HG03066 (cell line): ENCODE results near the gene DPP3.
"Not testable (repeated sequence)": the region's sequence is repeated elsewhere in the genome, so short reads cannot be mapped to it uniquely, and the experiment has no call there.

Experiments
- ATAC-seq: cut with Tn5 transposase; IDR thresholded peaks from one replicate; pipeline ENCODE4 v1.9.1; 2021; ENCODE audit warnings: low read depth; ENCODE audit not compliant: unreplicated experiment

Gene DPP3

DNA sequence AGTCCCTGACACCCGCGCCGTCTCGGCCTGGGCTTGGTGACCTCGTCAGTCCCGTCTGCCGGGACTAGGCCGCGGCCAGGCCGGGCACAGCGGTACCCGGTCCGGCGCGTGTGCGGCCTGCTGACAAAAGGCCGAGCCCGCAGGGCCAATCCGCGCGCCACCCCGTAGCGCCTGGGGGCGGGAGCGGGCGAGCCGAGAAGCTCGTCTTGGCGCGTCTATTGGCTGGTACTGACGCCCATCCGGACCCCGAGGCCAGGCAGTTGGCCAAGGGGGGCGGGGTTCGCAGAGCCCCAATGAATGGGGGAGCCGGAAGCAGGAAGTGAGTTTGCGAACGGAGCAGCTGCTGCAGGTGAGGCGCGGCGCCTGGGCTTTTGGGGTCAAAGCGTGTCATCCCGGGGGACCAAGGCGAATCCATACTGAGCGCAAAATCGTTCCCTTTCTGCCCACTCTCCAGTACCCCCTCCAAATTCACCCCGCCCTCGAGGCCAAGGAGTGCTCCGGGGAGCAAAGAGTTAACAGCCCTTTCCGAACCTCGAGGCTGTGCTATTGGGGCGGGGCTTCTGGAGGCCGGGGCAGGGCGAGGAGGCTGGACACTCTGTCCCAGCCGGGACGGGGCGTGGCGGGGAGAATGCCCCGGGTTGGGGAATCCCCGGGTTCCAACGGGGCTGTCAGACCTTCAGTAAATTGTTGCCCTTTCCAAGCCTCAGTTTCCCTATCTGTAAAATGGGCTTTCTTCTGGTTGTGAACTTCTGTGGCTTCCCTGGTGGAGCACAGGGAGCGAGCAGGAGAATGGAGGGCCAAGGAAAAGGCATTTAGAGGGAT lies at the start of gene DPP3:
Gene DPP3 (plus strand): TSS at position 318 of the 822 bp plus-strand sequence. CDS start 1,767 bp downstream, outside the sequence.
- peak; percentile 84 for ATAC-seq

GRCh38 chr11:66431287-66431686 lies 48.9 kb upstream of the DPP3 start:
- ATAC-seq: not testable (repeated sequence)

- not testable (repeated sequence) for ATAC-seq
Measured at GRCh38 chr11:66431871-66432329, 48.3 kb upstream of the DPP3 start.

DNA sequence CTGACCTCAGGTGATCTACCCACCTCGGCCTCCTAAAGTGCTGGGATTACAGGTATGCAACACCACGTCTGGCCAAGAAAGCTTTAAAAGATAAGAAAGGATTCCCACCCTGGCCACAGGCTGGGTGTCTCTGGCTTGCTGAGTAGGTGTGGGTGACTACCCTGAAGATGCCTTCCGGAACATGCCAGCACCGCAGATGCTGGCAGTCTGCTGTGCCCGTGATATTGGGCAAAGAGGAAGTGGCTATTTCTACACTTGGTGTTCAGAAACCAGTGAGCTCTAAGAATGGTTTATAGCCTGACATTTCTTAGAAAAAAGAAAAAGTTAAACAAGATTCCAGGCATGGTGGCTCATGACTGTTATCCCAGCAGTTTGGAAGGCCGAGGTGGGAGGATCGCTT lies 47.6 kb upstream of the DPP3 start:
- ATAC-seq: no peak

- ATAC-seq: no peak
Measured at GRCh38 chr11:66437979-66438503, 42.2 kb upstream of the DPP3 start.

DNA sequence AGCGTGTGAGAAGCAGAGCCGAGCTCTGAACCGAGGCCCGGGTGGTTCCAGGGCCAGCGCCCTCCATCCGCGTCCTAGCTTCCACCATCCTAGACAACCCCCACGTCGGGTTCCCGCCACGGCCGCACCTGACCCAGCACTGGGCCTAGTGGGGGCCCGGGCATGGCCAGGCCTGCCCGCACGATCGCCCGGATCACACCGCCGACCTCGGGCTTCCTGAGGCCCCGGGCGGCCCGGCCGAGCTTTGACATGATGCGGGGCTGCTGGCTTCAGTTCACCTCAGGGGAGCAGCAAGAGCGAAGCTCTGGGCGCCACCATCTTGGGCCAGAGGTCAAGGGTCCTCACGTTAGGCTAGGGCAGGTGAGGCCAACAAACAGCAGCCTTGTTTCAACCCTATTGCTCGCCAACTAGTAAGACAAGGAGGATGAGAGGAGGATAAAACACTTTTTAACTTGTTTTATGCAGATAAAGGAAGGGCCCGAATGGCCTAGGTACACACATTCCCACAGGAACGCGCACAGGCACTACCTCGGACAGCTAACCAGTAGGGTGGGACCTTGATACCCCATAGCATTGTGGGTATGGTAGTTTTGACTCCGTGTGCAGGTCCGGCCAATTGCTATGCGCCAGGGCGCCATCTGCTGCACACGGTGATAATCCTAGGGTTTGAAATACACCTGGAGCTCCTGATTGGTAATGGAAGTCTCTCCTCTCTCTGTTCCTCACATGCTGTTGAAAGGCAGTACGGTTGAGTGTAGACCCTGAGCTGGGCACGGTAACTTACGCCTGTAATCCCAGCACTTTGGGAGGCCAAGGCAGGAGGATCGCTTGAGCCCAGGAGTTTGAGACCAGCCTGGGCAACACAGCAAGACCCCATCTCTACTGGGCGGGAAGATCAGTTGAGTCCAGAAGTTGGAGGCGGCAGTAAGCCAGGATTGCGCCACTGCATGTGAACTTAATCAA lies 41.4 kb upstream of the DPP3 start, which contains the start of gene MRPL11:
Gene MRPL11 (minus strand): TSS at position 345 of the 963 bp plus-strand sequence. CDS start 94 bp downstream, at position 251.
- peak; percentile 96 for ATAC-seq

GRCh38 chr11:66440101-66440939 lies 39.9 kb upstream of the DPP3 start:
- ATAC-seq: not testable (repeated sequence)

GRCh38 chr11:66440940-66441282 lies 39.3 kb upstream of the DPP3 start:
- not testable (repeated sequence) for ATAC-seq

- ATAC-seq: no peak
Measured at GRCh38 chr11:66443602-66444001, 36.6 kb upstream of the DPP3 start.

DNA sequence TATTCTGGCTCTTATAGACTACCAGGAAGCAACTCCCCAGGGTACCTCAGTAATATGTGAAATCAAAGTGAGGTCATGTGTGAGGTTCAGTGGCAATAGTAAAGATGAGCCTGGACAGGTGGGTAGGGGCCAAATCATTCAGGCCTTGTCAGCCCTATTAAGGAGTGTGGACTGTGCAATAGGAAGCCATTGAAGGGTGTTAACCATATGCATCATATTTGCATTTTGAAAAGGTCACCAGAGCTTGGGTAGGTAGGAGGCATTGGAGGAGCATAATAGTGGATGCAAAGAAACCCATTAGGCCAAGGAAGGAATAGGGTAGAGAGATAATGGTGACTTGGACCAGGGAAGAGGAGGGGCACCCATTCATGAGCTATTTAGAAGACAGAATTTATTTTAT lies 33.2 kb upstream of the DPP3 start:
- ATAC-seq: no peak

GRCh38 chr11:66448523-66448922 lies 31.7 kb upstream of the DPP3 start:
- ATAC-seq: no peak

- ATAC-seq: no peak
Measured at GRCh38 chr11:66450560-66450959, 29.7 kb upstream of the DPP3 start.

GRCh38 chr11:66451663-66452062 lies 28.6 kb upstream of the DPP3 start:
- no peak for ATAC-seq

DNA sequence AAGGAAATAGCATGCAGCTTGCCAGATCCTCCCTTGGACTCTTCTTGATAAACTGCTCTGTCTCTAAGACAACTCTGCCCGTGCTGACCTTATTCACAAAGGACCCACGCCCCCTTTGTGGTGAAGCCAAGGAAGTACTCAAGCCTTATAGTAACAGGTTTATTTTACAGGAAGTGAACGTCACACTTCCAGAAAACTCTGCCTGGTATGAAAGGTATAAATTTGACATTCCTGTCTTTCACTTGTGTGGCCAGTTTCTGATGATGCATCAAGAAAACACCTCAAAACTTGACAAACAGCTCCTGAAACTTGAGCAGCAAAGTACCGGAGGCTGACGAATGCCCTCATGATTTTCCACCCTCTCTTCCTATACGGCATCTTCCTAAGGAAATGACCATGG lies 26.0 kb upstream of the DPP3 start:
- ATAC-seq: no peak

DNA sequence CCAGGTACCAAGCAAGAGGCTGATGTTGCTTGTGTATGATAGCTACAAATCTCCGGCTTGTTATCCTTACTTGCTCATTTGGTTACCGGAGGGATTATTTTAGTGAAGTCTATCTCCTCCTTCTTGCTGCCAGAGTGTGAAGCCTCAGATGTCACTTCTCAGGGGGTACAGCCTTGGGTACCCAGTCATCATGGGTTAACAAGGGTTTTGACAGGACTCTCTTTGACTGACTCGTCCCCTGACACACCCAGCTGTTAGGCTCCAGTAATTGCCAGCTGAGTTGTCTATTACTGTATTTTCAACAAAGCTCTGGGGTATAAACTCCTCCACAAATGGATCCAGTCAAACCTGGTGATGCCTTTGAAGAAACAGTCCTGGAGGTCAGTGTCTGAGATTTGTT lies 25.4 kb upstream of the DPP3 start:
- ATAC-seq: no peak

GRCh38 chr11:66457826-66458225 lies 22.4 kb upstream of the DPP3 start:
- no peak for ATAC-seq

GRCh38 chr11:66459138-66459778 lies 21.0 kb upstream of the DPP3 start:
- ATAC-seq: no peak

- ATAC-seq: no peak
Measured at GRCh38 chr11:66462010-66462409, 18.2 kb upstream of the DPP3 start.

DNA sequence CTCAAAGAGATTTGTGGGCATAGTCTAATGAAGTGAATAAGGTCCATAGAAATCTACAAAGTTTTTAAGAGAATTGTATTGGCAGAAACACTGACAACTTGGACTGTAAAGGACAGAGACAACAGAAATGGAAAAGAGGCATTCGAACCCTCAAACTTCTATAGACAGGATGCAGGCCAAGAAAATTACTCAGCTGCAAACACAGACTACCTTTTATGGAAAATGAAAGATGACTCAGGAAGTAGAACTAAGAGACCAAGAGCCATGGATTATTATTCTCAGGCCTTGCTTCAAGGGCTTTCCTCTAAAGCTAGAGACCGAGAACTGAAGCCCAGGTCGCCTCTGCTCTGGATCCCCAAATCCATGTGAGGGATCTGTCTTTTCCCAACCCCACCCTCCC lies 17.3 kb upstream of the DPP3 start:
- no peak for ATAC-seq

GRCh38 chr11:66464116-66464515 lies 16.1 kb upstream of the DPP3 start:
- ATAC-seq: not testable (repeated sequence)
